CD4-positive, alpha-beta T cell treated with Interleukin-12 subunit alpha and Interleukin-12 subunit beta, for 1 hour (primary cell): Measurements from ENCODE around the gene CFAP90.

Experiments
- DNase-seq: peaks from one replicate; pipeline ENCODE4 v3.0.0-alpha.2; 2020

The CFAP90 gene

DNA sequence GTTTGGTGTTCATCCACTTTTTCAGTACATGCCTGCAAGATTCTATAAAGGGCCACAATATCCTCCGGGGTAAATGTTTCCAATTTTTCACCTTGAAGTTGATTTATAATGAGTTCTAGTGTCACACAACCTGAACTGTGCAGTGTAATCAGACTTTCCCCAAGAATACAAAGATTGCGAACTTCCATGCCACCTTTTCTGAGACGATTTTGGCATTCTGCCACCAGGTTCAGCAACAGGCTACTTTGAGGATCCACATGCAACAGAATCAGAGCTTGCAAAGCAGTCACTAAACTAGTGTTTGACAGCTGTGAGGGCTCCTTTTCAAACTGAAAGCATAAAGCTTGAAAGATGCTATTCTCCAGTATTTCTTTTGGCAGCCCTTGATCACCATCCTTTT is 16.3 kb upstream of the CFAP90 start:
- no peak for DNase-seq

DNA sequence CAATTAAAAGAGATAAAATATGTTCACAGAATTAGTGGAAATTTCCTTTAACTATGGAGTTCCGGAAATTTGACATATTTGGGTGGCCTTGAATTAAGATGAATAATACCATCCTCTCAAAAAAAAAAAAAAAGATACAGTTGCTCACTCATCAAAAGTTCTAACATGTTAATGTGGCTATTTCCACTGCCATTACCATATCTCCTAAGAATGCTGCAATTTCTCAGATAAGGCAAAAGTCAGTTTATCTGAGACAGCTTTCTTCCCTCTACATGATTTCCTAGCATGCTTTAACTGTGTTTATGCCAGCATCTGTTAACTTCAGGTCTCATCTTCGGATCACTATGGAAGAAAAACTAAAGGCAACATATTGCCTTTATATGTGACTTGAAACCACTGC is 15.3 kb upstream of the CFAP90 start:
- DNase-seq, result no peak

DNA sequence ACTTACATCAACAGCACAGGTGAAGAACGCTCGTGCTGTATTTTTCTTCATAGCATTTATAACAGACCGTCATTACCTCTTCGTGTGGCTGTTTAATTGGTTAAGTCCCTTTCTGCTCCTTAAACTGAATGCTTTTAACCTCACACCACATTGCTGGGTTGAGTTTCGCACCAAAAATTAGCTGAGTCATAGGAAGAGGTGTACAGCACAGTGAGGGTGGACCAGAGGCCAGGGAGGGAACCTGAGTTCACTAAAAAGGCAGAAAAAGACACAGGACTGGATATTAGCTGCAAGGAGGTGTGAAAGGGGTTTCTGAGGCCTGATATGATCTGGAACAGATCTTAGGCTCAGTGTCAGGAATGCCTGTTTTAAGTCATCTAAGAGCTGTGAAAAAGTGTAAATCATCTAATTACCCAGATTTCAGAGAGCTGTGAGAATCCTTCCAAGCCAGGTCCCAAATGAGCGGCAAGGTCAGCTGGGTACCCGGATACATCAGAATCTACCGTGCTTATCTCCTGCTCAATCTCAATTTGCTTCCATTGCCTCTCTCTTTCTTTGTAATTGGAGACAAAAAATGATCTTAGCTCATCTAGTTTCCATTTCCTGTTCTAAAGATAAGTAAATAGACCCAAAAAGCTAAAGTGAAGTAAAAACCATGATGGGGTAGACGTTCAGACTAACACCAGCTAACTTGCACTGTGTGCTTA is 7.1 kb upstream of the CFAP90 start:
- no peak for DNase-seq

DNA sequence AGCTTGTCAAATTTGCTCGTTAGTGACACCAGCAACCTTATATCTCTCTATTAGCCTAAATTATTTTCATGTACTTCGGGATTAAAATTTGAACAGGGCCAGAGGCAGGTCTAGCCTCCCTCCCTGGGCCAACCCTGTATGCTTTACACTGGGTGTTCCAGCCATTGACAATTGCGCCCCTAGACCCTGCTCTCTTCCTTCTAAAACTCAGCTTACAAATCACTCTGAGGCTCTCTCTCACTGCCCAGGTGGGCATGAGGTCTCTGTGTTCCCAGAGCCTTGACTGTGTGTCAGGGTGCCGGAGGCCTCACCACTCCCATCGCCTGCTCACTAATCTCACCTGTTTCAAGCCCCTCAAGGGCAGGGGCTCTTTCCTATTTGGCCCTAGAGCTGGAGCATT is 6.4 kb upstream of the CFAP90 start:
- no peak for DNase-seq

DNA sequence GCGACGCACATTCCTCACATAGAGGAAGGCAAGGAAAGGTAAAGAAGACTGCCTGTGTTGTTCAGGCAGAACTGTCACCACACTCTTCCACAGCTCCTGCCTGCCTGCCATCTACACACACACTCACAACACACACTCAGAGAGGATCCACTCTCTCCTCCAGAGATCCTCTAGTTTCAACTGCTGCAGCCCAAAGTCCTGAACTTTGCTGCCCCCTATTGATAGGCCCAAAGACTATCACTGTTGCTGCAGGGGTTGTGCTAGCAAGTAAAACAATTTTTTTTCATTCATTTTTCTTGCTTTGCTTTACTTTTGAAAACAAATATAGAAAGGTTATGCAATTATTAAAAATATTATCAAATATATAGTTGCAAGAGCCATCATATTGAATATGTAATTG is 5.9 kb upstream of the CFAP90 start:
- DNase-seq, result peak; percentile 59

DNA sequence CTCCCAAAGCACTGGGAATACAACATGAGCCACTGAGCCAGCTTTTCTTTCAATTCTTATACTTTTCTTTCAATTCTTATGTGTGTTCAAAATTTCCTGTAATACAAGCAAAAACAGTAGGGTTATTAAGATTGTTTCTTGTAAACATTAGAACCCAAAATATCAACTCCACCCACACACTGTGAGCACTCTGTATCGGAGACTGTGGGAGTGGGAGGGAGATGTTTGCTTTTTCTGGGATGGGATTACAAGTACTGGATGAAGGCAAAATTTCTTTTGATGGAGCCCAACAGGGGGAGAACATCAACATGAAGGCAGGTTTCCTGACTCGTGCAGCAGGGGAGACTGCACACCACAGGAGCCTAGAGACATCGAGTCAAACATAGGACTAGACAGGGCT is 4.7 kb upstream of the CFAP90 start:
- no peak for DNase-seq

DNA sequence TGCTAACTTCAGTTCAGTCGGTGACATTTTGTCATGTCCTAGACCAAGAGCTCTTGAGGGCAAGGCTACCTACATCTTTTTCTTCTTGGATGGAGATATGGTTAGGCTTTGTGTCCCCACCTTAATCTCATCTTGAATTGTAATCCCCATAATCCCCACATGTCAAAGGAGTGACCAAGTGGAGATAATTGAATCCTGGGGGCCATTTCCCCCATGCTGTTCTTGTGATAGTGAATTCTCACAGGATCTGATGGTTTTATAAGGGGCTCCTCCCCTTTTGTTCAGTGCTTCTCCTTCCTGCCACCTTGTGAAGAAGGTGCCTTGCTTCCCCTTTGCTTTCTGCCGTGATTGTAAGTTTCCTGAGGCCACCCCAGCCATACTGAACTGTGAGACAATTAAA is 2.1 kb upstream of the CFAP90 start:
- DNase-seq, result no peak

DNA sequence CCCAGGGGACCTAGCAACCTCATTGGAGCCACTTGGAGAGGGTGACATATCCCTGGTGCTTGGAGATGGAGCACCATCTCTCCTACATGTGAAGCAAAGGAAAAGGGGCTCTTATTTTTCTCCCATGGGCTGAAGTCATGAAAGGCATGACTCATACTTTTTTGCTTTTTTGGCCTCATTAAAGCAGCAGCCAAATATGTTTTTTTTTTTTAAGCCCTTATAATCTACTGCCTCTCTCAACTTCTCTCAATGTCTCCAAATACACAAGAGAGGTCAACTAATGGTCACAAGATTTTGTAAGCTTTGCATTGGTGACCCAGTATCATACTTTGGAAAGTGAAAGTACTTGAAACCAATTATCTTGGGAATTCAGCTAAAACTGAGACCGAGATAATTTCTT is 1.6 kb upstream of the CFAP90 start:
- DNase-seq, result no peak

DNA sequence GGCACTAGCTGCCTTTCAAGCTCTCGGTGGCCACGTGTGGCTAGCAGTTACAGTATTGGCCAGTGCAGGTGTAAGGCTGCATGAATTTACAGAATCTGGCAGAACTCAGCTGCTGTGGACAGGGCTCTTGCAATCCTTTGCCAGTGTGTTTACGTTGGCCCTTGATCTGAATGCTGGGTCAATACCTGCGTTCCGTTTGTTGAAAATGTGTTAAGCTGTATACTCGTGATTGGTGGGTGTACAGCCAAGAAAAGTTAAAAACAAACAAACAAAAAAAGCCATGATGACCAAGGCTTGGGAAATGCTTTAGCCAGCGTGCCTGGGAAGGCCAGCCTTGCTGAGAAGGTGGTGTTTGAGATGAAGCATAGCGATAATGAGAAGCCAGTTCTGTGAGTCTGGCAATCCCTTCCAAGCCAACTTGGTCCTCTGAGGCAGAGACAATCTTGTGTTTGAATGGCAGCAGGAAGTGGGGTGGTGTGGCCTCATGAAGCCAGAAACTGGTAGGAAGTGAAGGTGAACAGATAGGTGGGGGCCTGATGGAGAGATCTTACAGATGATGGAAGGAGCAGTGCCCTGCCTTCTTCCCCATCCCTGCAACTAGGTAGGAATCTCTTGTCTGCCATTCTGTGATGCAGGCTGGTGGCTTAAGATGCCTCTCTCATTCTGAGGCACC is 820 bp upstream of the CFAP90 start:
- DNase-seq, result no peak

DNA sequence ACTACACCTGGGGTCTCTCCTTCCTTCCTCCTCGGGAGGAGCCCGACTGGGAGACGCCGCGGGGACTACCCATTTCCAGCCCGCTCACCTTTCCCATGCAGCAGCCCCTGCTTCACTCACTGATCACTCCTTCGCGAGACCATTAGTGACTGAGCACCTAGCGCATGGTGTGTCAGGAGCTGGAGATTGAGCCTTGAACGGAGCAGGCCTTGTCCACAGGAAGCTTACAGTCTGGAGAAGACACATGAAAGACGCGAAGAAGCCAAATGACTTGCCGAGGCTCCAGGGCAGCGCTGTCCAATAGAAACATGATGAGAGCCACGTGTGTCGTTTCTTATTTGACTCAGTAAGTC is 283 bp upstream of the CFAP90 start:
- no peak for DNase-seq

DNA sequence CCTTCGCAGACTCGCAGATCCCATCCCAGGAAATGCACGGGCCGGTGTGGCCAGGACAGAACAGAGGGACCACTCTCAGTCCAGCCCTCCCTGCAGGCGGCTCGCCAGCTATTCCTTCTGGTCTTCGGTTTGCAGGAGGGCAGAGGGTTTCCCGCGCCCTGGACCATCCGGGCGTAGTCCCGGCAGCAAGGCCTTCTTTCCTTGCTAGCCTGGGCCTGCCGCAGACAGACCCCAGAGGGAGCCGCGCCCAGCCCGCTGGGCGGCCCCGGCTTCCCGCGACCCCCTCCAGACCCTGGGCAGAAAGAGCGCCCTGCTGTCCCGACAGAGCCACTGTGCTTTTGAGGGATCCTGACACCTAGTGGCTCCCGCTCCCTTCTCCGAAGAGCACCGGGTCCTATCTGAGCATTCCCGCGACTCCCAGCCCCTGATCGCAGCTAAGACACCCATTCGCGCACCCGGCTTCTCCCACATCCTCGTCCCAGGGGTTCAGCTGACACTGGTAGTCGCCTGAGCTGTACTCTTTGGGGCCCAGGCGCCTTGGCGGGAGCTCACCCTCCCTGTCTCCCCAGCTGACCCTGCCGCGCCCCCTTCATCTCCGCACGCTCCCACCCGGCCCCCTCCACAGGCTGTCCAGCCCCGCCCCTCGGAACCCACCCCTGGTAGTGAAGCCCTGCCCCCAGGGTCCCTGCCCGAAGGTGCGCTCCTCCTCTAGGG is 1.1 kb downstream of the CFAP90 start:
- peak; percentile 21 for DNase-seq

DNA sequence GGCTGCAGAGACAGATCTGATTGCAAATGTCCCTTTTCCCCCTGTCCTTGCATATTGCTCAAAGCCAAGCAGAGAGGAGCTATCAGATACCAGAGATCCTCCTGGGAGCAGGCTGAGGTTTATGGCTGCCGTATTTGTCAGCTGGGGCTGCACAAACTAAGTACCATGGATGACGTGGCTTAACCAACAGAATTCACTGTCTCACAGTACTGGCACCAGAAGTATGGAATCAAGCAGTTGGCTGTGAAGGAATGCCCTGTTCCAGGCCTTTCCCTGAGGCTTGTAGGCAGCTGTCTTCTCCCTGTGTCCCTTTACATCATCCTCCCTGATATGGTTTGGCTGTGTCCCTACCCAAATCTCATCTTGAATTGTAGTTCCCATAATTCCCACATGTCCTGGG is 2.6 kb downstream of the CFAP90 start:
- DNase-seq, result no peak

DNA sequence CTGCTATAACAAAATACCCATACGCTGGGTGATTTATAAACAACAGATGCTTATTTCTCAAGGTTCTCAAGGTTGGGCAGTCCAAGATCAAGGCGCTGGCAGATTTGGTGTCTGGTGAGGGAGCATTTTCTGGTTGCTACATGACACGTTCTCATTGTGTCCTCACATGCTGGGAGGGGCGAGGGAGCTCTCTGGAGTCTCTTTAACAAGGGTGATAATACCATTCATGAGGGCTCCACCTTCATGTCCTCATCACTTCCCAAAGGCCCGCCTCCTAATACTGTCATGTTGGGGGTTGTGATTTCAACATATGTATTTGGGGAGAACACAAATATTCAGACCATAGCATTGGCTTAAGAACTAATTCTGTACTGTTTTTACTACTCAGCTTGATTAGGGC is 4.6 kb downstream of the CFAP90 start:
- DNase-seq, result no peak

DNA sequence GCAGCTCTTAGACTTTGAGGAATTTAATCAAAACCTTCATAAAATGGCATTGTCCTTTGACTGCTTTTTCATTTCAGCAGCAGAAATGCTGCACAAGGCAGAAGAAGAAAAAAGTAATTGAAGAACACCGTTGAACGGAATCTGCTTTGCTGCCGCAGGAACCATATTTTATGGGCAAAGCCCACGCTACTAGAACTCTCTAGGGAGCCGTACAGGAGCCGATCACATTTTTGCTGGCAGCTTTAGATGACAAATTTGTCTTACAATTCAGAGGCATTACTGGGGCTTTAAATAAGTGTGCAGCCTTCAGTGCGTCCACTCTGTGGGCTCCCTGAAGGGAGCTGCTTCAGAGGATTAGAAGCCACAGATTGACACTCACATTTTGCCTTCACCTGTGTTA is 5.4 kb downstream of the CFAP90 start:
- DNase-seq, result no peak

DNA sequence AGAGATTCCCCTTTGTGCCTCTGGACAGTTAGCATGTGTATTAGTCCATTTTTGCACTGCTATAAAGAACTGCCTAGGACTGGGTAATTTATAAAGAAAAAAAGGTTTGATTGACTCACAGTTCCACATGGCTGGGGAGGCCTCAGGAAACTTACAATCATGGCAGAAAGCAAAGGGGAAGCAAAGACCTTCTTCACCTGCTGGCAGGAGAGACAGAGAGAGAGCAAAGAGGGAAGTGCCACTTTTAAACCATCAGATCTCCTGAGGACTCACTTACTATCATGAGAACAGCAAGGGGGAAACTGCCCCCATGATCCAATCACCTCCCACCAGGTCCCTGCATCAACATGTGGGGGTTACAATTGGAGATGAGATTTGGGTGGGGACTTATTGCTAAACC is 6.0 kb downstream of the CFAP90 start:
- DNase-seq, result no peak

DNA sequence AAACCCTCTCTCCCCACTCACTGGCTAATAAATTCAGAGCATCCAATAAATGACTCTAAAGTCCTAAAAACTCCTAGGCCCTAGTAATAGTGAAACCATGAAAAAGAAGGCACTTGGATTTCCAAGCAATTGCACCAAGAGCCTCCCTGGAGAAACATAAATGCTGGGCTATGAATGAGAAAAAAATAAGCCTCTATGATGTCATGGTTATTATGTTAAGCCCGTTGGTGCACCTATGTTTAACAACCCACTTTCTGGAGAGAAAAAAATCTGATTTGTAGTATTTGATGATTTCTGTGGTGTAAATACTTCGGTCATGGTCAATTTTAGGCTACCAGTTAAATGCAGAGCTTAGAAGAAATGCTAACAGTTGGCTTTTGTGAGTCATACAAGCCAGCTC is 8.4 kb downstream of the CFAP90 start:
- no peak for DNase-seq

DNA sequence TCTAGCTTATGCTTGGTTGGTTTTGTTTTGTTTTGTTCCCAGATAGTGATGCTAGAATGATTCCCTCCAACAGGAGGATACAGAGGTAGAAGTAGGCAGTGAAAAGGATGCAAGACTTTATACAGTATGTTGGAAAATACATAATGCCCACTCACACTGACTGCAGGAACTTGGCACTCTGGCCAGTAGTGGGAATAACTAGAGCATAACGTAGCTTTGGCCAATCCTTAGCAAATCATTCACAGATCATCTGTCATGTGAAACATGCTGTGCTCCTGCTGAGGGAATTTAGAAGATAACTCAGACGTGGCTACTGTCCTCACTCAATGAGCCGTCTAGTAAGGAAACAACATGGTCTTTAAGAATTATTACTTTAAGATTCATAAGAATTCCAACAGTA is 13.5 kb downstream of the CFAP90 start:
- no peak for DNase-seq

DNA sequence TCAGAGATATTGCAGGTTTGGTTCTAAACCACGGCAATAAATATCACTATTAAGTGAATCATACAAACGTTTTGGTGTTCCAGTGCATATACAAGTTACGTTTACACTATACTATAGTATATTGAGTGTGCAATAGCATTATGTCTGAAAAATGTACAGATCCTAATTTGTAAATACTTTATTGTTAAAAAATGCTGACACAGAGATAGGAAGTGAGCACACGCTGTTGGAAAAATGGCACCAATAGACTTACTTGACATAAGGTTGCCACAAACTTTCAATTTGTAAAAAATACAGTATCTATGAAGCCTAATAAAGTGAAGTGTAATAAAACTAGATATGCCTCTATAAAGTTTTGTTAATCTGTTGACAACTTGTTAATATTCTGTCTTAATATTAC is 16.0 kb downstream of the CFAP90 start:
- no peak for DNase-seq

DNA sequence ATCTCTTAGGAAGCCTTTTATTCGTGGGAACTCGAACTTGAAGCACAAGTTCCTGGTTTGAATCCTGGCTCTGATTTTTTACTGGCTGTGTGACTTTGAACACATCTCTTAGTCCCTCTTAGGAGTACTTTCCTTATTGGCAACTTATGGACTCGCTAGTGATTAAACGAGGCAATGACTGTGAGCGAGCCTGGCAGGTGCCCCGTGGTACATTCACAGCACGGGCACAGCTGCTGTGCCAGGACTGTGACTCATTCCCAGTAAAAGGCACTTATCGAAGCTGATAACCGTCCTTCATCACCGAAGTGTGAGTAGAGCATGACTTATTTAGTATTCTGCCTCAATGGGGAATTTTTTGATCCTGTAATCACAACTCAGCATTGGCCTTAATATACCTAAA is 22.7 kb downstream of the CFAP90 start:
- no peak for DNase-seq

DNA sequence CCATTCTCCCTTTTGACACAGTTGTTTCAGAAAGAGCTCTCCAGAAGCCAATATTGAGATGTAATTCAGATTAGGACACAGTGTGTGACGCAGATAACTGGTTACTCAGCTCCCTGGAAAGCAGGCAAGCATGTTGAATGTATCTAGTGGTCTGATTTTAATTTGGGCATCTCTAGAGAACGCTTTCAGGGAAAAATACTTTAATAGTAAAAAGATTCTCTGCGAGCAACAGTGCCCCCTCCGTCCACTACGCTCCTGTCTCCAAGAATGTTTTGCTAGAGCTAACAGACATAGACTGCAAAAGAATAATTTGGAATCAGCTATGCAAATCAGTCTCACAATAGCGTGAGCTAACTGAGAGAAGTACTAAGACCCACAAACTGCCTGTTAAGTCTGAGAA is 23.3 kb downstream of the CFAP90 start:
- DNase-seq, result no peak

DNA sequence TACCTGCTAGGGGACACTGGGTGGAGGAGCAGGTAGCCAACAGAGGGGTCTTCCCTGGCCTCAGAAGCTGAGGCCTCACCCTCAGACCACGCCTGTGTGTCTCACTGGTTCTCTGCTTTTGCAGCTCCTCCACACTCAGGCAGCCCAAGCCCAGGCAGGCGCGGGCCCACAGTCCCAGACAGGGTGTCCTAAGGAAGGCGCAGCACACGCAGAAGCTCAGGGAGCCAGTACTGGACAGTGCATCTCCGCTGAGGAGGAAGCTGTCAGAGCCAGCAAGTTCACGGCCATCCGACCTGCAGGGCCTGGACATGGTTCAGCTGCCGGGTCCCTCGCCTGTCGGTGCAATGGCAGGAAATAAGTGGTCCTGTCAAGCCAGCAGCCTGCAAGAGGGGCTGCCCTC is 25.3 kb downstream of the CFAP90 start:
- no peak for DNase-seq

DNA sequence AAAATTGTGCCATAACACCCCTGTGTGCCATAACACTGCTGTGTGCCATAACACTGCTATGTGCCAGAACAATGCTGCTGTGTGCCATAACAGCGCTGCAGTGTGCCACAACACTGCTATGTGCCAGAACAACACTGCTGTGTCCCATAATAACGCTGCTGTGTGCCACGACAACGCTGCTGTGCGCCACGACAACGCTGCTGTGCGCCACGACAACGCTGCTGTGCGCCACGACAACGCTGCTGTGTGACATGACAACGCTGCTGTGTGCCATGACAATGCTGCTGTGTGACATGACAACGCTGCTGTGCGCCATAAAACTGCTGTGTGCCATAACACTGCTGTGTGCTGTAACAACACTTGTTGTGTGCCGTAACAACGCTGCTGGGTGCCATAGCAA is 25.9 kb downstream of the CFAP90 start:
- DNase-seq, result no peak

DNA sequence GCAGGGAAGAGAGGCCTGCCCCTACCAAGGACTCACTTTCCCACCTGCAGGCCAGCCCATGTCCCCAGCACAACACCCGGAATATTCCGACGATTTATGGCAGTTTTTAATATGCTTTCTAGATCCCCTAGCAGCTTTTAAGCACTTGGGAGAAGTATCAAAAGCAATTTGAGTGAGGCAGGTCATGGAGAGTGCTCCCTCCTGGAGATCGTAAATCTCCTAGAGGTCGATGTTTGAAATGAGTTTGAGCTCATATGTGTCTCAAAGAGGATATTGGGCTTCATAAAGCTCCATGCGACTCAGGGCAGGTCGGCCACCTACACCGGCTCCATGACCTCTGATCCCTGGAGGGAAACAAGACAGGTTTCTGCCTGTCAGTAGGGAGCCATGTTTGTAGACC is 27.3 kb downstream of the CFAP90 start:
- no peak for DNase-seq

DNA sequence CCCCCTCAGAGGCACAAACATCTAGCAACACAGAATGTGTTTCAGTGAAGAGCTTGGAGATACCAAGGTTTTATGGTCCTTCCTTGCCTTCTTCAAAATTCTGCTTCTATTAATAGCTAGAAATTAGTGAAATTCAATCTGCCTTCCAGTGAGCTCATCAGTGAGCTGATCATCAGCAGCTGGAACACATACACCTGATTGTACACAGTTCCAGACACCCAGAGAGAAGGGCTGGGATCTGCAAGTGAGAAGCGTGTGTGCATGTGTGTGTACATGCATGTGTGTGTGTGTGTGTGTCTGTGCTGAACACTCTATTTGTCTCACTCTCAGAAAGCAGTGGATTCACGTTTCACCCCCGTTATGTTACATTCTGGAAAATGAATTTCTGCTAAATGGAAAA is 28.5 kb downstream of the CFAP90 start:
- DNase-seq, result no peak

DNA sequence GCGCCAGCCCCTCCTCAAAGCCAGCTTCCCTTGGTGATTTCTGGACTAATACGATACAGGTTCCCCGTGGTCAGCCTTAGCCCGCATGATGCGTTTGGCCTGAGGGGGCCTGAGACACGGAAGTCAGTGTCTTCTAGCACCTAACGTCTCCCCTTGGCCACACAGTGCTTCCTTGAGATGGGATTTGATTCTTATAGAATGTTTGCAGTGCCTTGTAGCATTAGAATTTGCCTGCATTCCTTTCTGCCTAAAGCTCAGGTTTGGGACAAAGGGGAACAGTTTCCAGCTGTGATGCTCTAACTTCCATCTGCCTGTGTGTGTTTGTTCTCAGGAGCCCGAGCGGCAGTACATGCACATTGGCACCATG is 34.4 kb downstream of the CFAP90 start:
- no peak for DNase-seq
